AG09319 (cell line): ENCODE data around the gene TGM5.
"Not testable (repeated sequence)": the region's sequence is repeated elsewhere in the genome, so short reads cannot be mapped to it uniquely, and the experiment has no call there.

Source experiments
- DNase-seq: peaks from one replicate; pipeline ENCODE4 v3.0.0-alpha.2; 2010; ENCODE audit warnings: low read depth; ENCODE audit errors: extremely low read depth
- CTCF ChIP-seq: IDR thresholded peaks from 2 replicates; pipeline ENCODE4 v1.5.1; 2011; ENCODE audit warnings: low read depth, mild to moderate bottlenecking, inconsistent platforms, low read length, moderate library complexity

Gene TGM5

GRCh38 chr15:43232289-43232874, 34.3 kb downstream of the TGM5 start:
- no peak for TF ChIP-seq CTCF
- no peak for DNase-seq

DNA sequence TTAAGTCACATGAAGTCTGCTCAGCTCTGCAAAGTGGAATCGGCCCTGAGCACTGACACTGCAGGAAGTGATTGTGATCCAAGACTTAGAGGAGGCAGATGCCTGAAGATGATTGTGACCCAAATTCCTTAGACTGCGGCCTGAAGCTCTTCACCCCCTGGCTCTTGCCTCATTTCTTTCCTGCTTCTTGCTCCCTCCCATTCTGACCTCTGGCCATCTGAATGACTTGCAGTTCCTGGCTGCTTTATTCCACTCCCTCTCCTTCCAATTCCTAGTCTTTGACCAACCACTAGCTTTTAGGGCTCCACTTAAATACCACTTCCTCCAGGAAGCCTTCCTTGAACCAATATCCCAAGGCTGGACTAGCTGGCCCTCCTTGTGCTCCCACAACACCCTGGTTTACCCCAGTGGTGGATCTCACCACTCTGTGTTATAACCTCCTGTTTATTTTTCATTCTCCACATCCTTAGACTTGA, 36.0 kb downstream of the TGM5 start:
- TF ChIP-seq CTCF, result no peak
- no peak for DNase-seq

GRCh38 chr15:43229977-43230376, 36.8 kb downstream of the TGM5 start:
- no peak for DNase-seq
- no peak for TF ChIP-seq CTCF

- TF ChIP-seq CTCF, result no peak
- DNase-seq, result no peak
These were observed 40.1 kb downstream of the TGM5 start for GRCh38 chr15:43226436-43227305.

- not testable (repeated sequence) for DNase-seq
These were observed 40.8 kb downstream of the TGM5 start for GRCh38 chr15:43225950-43226255.

GRCh38 chr15:43225201-43225949, 41.4 kb downstream of the TGM5 start:
- no peak for DNase-seq
- peak; percentile 84 for TF ChIP-seq CTCF

DNA sequence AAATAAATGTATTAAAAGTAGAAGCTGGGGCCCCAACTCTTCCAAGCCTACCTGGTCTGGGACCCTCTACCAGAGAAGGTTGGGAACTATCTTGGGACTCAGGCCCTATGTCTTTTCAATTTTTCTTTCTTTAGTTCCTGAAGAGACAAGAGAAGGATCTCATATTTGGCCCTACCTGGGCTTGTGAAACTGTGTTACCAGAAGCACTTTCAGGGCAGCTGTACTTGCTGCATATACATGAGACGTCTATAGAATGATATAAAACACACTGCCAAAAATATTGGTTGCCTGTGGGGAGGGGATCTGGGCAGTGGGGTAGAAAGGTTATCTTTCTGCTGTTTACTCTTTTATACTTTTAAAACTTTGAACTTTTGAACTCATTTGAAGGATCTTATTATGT, 45.3 kb downstream of the TGM5 start:
- no peak for TF ChIP-seq CTCF
- DNase-seq, result no peak
